Lower leg skin (tissue), 3 donors: ENCODE data around the gene NAV2.

Experiments used
- POLR2A ChIP-seq, 2 donors: fragments of 450-650 bp; IDR thresholded peaks; one replicate each; pipeline ENCODE4 v1.6.1; 2016 to 2017; ENCODE audit warnings: antibody characterized with exemption in 2 of 2, mild to moderate bottlenecking in 1 of 2, moderate library complexity in 1 of 2
- TF ChIP-seq, protein P1 (sequence below), 3 donors: fragments of 450-650 bp; IDR thresholded peaks; one replicate each; pipeline ENCODE4 v1.5.1; 2016; ENCODE audit warnings: antibody characterized with exemption in 3 of 3, mild to moderate bottlenecking in 3 of 3, moderate library complexity in 2 of 3

GRCh38 chr11:20013346-20014066 lies 300.9 kb downstream of the NAV2 start:
- TF ChIP-seq, protein P1, sequence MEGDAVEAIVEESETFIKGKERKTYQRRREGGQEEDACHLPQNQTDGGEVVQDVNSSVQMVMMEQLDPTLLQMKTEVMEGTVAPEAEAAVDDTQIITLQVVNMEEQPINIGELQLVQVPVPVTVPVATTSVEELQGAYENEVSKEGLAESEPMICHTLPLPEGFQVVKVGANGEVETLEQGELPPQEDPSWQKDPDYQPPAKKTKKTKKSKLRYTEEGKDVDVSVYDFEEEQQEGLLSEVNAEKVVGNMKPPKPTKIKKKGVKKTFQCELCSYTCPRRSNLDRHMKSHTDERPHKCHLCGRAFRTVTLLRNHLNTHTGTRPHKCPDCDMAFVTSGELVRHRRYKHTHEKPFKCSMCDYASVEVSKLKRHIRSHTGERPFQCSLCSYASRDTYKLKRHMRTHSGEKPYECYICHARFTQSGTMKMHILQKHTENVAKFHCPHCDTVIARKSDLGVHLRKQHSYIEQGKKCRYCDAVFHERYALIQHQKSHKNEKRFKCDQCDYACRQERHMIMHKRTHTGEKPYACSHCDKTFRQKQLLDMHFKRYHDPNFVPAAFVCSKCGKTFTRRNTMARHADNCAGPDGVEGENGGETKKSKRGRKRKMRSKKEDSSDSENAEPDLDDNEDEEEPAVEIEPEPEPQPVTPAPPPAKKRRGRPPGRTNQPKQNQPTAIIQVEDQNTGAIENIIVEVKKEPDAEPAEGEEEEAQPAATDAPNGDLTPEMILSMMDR (IDR thresholded peaks at IDR 0.05), result no peak
- no peak for TF ChIP-seq POLR2A (IDR thresholded peaks at IDR 0.05)
